SU-DHL-6 (cell line): ENCODE results near the gene CDK6.

Experiments
- EZH2phosphoT487 ChIP-seq: fragments of 200-600 bp; sonication (generic), shearing (Covaris generic); conservative IDR thresholded peaks from 2 replicates; pipeline ENCODE4 v1.6.1; 2018; ENCODE audit warnings: mild to moderate bottlenecking, antibody characterized with exemption, low read length, moderate library complexity, mixed read lengths
- TF ChIP-seq, protein P1 (sequence below): fragments of 200-600 bp; sonication (generic); IDR thresholded peaks from one replicate; pipeline ENCODE4 v1.5.1; 2017; ENCODE audit warnings: antibody characterized with exemption, mild to moderate bottlenecking, low read length, moderate library complexity; ENCODE audit not compliant: insufficient read depth, poor library complexity, severe bottlenecking

DNA sequence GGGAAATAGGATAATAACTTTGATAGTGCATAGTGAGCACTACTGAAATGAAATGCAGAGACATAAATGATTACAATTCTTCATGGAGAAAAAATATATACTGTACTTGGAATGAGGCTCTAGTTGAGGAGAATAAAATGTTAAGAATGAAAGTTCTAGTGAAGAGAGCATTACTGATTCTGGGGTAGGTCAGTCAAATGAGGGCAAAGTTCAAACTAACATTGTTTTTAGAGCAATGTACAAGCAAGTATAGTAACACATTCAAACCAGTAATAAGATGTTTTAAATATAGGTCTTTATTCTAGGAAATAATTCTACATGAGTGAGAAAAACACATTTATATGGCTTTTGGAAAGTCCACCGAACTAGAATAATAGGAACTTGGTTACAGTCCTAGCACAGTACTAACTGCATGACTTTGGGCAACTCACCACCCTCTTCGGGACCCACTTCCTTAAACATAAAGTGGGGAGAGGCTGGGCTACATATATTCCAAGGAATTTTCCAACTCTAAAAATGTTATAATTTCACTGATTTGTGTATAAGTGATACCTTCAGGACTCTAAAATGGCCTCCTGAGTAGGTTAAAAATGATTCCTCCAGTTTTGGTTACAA is 86.4 kb downstream of the CDK6 start:
- TF ChIP-seq, protein P1, sequence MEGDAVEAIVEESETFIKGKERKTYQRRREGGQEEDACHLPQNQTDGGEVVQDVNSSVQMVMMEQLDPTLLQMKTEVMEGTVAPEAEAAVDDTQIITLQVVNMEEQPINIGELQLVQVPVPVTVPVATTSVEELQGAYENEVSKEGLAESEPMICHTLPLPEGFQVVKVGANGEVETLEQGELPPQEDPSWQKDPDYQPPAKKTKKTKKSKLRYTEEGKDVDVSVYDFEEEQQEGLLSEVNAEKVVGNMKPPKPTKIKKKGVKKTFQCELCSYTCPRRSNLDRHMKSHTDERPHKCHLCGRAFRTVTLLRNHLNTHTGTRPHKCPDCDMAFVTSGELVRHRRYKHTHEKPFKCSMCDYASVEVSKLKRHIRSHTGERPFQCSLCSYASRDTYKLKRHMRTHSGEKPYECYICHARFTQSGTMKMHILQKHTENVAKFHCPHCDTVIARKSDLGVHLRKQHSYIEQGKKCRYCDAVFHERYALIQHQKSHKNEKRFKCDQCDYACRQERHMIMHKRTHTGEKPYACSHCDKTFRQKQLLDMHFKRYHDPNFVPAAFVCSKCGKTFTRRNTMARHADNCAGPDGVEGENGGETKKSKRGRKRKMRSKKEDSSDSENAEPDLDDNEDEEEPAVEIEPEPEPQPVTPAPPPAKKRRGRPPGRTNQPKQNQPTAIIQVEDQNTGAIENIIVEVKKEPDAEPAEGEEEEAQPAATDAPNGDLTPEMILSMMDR: no peak
- no peak for TF ChIP-seq EZH2phosphoT487
